H1 (cell line): ENCODE results near the gene GNG7. TPM values are rescaled to one million over a fixed set of nuclear protein-coding genes. Genes with fewer than 3 reads are reported as not detected.

Experiments used
- RNF2 ChIP-seq: fragments of 200-900, 300-1000 bp; sonication (generic); IDR thresholded peaks from 2 replicates; pipeline ENCODE4 v1.7.1; 2016; ENCODE audit warnings: borderline replicate concordance, low read depth, mild to moderate bottlenecking, antibody characterized with exemption, low read length; ENCODE audit not compliant: poor library complexity, severe bottlenecking; ENCODE audit errors: missing control alignments
- SP4 ChIP-seq: IDR thresholded peaks from 2 replicates; pipeline ENCODE4 v1.6.1; 2012; ENCODE audit warnings: low read length, inconsistent platforms
- polyA plus RNA-seq, 7 experiments: library from polyadenylated mRNA; depleted of rRNA in 3 of 7; stranded (reverse) in 5 of 7; unstranded in 2 of 7; fragments of >200 nt in 5 of 7; fragments of 200-250 nt in 2 of 7; gene quantifications; 1 replicate in 5 of 7; 2 replicates in 1 of 7; 4 replicates in 1 of 7; pipeline versions ENCODE4 v1.2.1 to v1.2.3, GENCODE V29; 2011 to 2013; ENCODE audit warnings: missing spikeins in 2 of 7, mixed read lengths in 2 of 7
- total RNA-seq: library from RNA; stranded (reverse); fragmentation: NEBNext Ultra II Directional; extraction: Animal tissue kit (Norgen Biotek cat#: 25700); gene quantifications from 2 replicates; pipeline ENCODE4 v1.2.1, GENCODE V29; 2021

The GNG7 gene
- total and polyA plus RNA-seq, 2 of the 8 experiments (the other 6 are each of a cell fraction or from before 2014, with no cell fraction given) = 2.8 to 7.8 TPM

DNA sequence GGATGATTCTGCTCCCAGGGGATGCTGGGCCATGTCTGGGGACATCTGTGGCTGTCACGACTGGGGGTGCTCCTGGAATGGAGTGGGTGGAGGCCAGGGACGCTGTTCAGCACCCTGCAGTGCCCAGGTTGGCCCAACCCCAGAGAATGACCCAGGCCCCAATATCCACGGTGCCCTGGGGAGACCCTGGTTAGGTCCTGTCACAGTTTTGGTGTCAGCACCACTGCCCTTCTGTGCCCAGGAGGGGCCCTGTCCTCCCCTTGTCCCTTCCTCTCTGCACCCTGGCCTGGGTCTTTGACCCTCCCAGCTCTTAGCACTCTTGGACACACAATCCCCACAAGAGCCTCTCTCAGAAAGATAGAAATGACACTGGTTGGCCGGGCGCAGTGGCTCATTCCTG lies 141.3 kb downstream of the GNG7 start (continued):
- TF ChIP-seq SP4 (no peak), RNF2 (no peak)
- TF ChIP-seq, all 59 proteins: peak for 0
